ENCODE data around the gene C9orf78. TPM values are rescaled to one million over a fixed set of nuclear protein-coding genes. Genes with fewer than 3 reads are reported as not detected.

C9orf78 gene
- total RNA-seq, 1 experiment from 2014 or later: 42.4 TPM

DNA sequence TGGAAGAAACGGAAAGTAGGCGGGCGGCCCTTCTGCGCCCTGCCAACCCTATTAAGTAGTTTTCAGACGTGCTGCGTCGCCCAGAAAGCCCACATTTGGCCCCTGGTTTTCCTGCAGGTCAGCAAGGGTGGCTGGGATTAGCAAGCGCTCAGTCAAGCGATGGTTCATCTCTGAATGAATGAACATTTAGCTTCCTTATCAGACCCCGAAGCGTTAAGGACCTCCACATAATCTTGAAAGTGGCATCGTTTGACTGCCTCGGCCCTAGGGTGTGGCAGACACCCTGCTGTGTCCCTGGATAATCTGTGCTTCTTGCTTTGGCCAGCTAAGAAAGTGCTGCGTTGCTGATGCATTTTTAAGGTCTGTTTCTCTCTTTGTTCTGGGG, 31.4 kb downstream of the C9orf78 start:
- no peak for TF ChIP-seq EZH2phosphoT487 (IDR thresholded peaks at IDR 0.05; ENCODE audit: borderline replicate concordance, low read length)
- TF ChIP-seq CTCF (conservative IDR thresholded peaks at IDR 0.05; ENCODE audit: low read depth, low read length): no peak
- TF ChIP-seq EZH2 (IDR thresholded peaks at IDR 0.05; ENCODE audit: low read length, unreplicated experiment): no peak
- BruUV-seq (replicated peaks): no TSS peak
- CTCF ChIA-PET: no interaction called here
- H3K27ac ChIP-seq (ENCODE audit: low read length): no peak overlapping the region
- H3K79me2 ChIP-seq (ENCODE audit: low read length): peaks cover 9% of the 10 kb centered on the region
- H3K4me1 ChIP-seq (ENCODE audit: insufficient read depth, low read length): peaks cover 5% of the 10 kb centered on the region; the same call in 1 of the 2 replicates
- H2AFZ ChIP-seq (ENCODE audit: low read length): peak overlapping the region; percentile 91
- no peaks in the 10 kb centered on the region for H3K27me3 ChIP-seq (ENCODE audit: low read length)
- peak overlapping the region; percentile 100 for H3K4me2 ChIP-seq (ENCODE audit: low read length)
- no peaks in the 10 kb centered on the region for H3K9me2 ChIP-seq (replicated peaks; ENCODE audit: low read length)
- H3K4me3 ChIP-seq (ENCODE audit: low read length): peak overlapping the region; percentile 91
- peak overlapping the region; percentile 69 for H3K9ac ChIP-seq (ENCODE audit: low read length)
- no peaks in the 10 kb centered on the region for H4K20me1 ChIP-seq (ENCODE audit: low read length)
- H3F3A ChIP-seq (ENCODE audit: low read length, unreplicated experiment): no peaks in the 10 kb centered on the region
- intact Hi-C loops (cut with micrococcal nuclease): no loop called here
- H3K36me3 ChIP-seq (ENCODE audit: low read depth, low read length): no peaks in the 10 kb centered on the region
- ATAC-seq (peak; percentile 34), DNase-seq (no peak)
- POLR2A ChIA-PET (ENCODE audit: unreplicated experiment): interaction anchor here (0.5 kb wide), 2 partner anchors 225 to 614 kb away, joined by 3 to 4 read pairs; no protein-coding TSS in a partner anchor
- H3K9me3 ChIP-seq (ENCODE audit: low read length): no peaks in the 10 kb centered on the region

DNA sequence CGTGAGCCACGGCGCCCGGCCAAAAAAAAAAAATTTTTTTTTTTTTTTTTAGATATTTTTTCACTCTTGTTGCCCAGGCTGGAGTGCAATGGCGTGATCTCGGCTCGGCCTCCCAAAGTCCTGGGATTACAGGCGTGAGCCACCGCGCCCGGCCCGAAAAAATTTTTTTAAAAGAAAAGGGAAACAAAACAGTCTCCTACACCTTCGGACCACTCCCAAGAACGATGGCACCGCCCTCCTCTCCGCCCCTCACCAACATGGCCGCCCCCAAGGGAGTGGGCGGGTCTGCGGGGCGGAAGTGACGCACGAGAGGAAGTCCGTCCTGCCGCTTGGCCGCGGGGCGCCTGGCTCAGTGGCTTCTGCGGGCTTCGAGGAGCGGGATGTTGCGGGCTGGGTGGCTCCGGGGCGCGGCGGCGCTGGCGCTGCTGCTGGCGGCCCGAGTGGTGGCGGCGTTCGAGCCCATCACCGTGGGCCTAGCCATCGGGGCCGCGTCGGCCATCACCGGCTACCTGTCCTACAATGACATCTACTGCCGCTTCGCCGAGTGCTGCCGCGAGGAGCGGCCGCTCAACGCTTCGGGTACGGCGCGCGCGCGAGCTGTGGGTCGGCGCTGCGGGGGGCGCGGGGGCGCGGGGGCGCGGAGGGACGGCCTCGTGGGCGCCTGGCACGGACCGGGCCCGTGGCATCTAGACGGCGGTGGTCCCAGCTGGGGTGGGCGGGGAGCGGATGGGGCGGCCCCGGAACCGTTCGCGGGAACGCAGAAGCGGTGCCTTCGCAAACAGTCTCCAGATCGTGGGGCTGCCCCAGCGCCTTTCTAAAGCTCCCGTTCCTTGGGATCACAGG, 32.0 kb downstream of the C9orf78 start, which contains the start of gene TOR1B:
TOR1B (plus strand) TSS at position 352 of the 843 bp plus-strand sequence; CDS start at position 381, 29 bp downstream.
- H3K9me3 ChIP-seq (ENCODE audit: low read length): no peaks in the 10 kb centered on the region
- no peak within 1 kb of the TSS for H3K27ac ChIP-seq (ENCODE audit: low read length)
- BruUV-seq (replicated peaks): no TSS peak
- ATAC-seq (peak; percentile 93), DNase-seq (peak; percentile 83)
- POLR2A ChIA-PET (ENCODE audit: unreplicated experiment): interaction anchor here (0.5 kb wide), 2 partner anchors 225 to 614 kb away, joined by 3 to 4 read pairs; no protein-coding TSS in a partner anchor
- H3K9me2 ChIP-seq (replicated peaks; ENCODE audit: low read length): no peaks in the 10 kb centered on the region
- H3K36me3 ChIP-seq (ENCODE audit: low read depth, low read length): no peaks in the 10 kb centered on the region
- peaks cover 5% of the 10 kb centered on the region; the same call in 1 of the 2 replicates for H3K4me1 ChIP-seq (ENCODE audit: insufficient read depth, low read length)
- H3K4me3 ChIP-seq (ENCODE audit: low read length): peak within 1 kb of the TSS; percentile 91
- CTCF ChIA-PET: interaction anchor here (0.6 kb wide), 1 partner anchor 77 kb away, joined by 6 read pairs; no protein-coding TSS in a partner anchor
- TF ChIP-seq EZH2phosphoT487 (IDR thresholded peaks at IDR 0.05; ENCODE audit: borderline replicate concordance, low read length) (no peak), EZH2 (IDR thresholded peaks at IDR 0.05; ENCODE audit: low read length, unreplicated experiment) (no peak), CTCF (conservative IDR thresholded peaks at IDR 0.05; ENCODE audit: low read depth, low read length) (no peak)
- no peaks in the 10 kb centered on the region for H4K20me1 ChIP-seq (ENCODE audit: low read length)
- H3K4me2 ChIP-seq (ENCODE audit: low read length): peak within 1 kb of the TSS; percentile 100
- peak within 1 kb of the TSS; percentile 91 for H2AFZ ChIP-seq (ENCODE audit: low read length)
- H3K9ac ChIP-seq (ENCODE audit: low read length): peak within 1 kb of the TSS; percentile 69
- H3F3A ChIP-seq (ENCODE audit: low read length, unreplicated experiment): no peaks in the 10 kb centered on the region
- peaks cover 9% of the 10 kb centered on the region for H3K79me2 ChIP-seq (ENCODE audit: low read length)
- H3K27me3 ChIP-seq (ENCODE audit: low read length): no peaks in the 10 kb centered on the region
- intact Hi-C loops (cut with micrococcal nuclease): no loop called here

DNA sequence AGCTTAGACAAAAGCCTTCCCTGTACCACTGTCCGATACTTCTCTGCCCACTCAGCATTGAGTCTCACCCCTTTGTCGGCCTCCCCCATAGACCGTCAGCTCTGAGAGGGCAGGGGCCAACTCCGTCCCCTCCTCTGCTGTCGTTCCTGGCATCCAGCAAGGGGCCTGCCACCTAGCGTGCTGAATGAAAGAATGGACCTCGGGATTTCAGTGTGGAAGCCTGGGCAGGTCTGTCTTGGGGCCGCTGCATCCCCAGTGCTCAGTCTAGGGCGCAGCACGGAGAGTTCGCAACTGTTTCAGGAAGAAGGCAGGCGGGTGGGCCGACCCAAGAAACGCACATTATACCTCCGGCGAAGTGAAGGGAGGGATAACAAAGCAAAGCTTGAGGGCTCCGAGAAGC, 33.6 kb downstream of the C9orf78 start:
- no peak for TF ChIP-seq EZH2 (IDR thresholded peaks at IDR 0.05; ENCODE audit: low read length, unreplicated experiment)
- TF ChIP-seq CTCF (conservative IDR thresholded peaks at IDR 0.05; ENCODE audit: low read depth, low read length): no peak
- no peak for TF ChIP-seq EZH2phosphoT487 (IDR thresholded peaks at IDR 0.05; ENCODE audit: borderline replicate concordance, low read length)
- H3K4me1 ChIP-seq (ENCODE audit: insufficient read depth, low read length): peaks cover 5% of the 10 kb centered on the region; the same call in 1 of the 2 replicates
- H4K20me1 ChIP-seq (ENCODE audit: low read length): no peaks in the 10 kb centered on the region
- H3K9ac ChIP-seq (ENCODE audit: low read length): no peak overlapping the region
- H3K9me3 ChIP-seq (ENCODE audit: low read length): no peaks in the 10 kb centered on the region
- no peak for DNase-seq
- POLR2A ChIA-PET (ENCODE audit: unreplicated experiment): no interaction called here
- no peak overlapping the region for H3K27ac ChIP-seq (ENCODE audit: low read length)
- intact Hi-C loops (cut with micrococcal nuclease): no loop called here
- no peak overlapping the region for H3K4me3 ChIP-seq (ENCODE audit: low read length)
- H2AFZ ChIP-seq (ENCODE audit: low read length): no peak overlapping the region
- H3K79me2 ChIP-seq (ENCODE audit: low read length): peaks cover 9% of the 10 kb centered on the region
- no peaks in the 10 kb centered on the region for H3K27me3 ChIP-seq (ENCODE audit: low read length)
- H3K4me2 ChIP-seq (ENCODE audit: low read length): no peak overlapping the region
- CTCF ChIA-PET: no interaction called here
- ATAC-seq: no peak
- H3K9me2 ChIP-seq (replicated peaks; ENCODE audit: low read length): no peaks in the 10 kb centered on the region
- no peaks in the 10 kb centered on the region for H3K36me3 ChIP-seq (ENCODE audit: low read depth, low read length)
- no peaks in the 10 kb centered on the region for H3F3A ChIP-seq (ENCODE audit: low read length, unreplicated experiment)
- no TSS peak for BruUV-seq (replicated peaks)

All from PC-3 (cell line).